Dermis blood vessel endothelial cell (primary cell): Measurements from ENCODE around the gene IRX4. TPM values are rescaled to one million over a fixed set of nuclear protein-coding genes. Genes with fewer than 3 reads are reported as not detected.

ENCODE experiments used
- DNase-seq: peaks from one replicate; pipeline ENCODE4 v3.0.0; 2010
- total RNA-seq: library from RNA; depleted of rRNA; stranded (reverse); fragments of >200 nt; gene quantifications from 2 replicates; pipeline ENCODE4 v1.2.3, GENCODE V29; 2014

IRX4 gene
- not detected in 2 replicates for total RNA-seq

GRCh38 chr5:1882337-1883119 lies at the start of gene IRX4:
TSS of gene IRX4 (minus strand) at chr5:1882925. CDS start at chr5:1882647, 278 bp downstream.
- DNase-seq, result peak; percentile 27

DNA sequence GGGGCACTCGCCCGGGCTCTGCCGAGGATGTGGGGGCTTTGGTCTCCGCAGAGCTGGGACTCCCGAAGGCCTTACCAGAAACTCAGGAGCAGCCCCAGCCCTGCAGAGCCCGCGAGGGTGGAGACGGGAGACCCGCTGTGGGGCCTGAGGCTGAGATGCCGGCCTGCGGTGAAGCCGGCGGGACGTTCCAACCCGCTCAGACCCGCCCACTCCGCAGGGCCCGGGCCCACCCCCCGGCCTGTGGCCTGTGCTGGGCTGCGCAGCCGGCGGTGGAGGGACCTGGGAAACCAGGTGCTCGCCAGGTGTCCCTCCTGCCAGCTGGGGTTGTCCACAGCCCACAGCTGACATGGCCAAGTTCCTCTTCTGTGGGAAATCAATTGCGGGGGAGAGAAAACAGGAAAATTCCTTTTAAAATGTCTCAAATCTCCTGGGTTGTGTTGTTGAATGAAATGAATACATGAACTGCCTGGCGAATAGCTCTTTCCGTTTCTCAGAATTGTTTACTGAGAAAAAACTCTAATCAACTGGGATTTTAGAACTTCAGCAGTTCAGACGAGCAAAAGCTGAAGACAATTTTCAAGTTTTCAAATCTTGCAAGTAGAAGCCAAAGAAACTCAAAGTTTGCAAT lies 49.0 kb upstream of the IRX4 start:
- DNase-seq, result no peak

DNA sequence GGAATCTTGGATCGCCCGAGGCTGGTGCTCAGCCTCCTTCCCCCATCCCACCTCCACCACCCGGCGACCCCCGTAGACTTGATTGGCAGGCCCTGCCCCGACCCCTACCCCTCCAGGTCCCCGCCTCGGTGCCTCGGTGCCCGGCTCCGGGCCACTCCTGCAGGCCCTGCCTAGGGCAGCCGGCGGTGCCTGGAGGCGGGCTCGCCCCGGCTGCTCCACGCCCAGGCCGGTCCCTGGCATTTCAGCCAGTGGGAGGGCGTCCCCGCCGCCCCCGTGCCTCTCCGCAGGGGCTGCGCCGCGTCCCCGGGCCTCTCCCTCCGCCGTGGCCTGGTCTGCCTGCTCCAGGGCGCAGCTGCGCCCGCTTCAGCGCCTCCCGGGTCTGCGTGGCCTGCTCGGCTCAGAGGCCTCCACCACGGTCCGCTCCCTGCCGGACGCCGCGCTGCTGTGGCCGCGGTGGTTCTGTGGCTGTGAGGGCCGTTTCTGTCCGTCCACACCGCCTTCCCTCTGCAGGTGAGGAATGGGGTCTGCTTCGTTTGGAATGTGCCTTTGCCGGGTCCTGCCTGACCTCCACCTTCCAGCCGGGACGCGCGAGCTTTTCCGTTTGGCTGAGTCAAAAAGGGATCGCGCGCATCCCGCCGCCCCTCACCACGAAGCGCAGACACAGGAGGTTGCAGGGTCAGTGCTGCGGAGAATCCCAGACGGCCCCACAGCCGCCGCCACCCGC lies 48.3 kb upstream of the IRX4 start:
- DNase-seq, result no peak

DNA sequence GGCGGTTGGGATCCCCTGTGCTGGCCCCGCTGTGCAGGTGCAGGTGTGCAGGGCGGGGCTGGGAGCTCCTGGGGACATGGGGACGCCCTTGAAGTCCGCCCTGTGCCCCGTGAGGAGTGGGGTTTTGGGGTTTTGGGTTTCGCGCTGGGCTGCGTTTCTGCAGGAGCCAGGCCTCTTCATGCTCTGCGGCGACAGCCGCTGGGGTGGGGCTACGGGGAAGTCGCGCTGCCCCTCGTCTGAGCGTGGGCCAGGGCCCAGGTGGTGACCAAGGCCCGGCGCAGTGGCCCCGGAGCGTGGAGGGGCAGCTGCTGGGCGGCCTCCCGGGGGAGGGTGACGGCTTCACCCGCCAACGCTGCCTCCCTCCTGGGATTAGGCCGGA lies 47.8 kb upstream of the IRX4 start:
- no peak for DNase-seq

DNA sequence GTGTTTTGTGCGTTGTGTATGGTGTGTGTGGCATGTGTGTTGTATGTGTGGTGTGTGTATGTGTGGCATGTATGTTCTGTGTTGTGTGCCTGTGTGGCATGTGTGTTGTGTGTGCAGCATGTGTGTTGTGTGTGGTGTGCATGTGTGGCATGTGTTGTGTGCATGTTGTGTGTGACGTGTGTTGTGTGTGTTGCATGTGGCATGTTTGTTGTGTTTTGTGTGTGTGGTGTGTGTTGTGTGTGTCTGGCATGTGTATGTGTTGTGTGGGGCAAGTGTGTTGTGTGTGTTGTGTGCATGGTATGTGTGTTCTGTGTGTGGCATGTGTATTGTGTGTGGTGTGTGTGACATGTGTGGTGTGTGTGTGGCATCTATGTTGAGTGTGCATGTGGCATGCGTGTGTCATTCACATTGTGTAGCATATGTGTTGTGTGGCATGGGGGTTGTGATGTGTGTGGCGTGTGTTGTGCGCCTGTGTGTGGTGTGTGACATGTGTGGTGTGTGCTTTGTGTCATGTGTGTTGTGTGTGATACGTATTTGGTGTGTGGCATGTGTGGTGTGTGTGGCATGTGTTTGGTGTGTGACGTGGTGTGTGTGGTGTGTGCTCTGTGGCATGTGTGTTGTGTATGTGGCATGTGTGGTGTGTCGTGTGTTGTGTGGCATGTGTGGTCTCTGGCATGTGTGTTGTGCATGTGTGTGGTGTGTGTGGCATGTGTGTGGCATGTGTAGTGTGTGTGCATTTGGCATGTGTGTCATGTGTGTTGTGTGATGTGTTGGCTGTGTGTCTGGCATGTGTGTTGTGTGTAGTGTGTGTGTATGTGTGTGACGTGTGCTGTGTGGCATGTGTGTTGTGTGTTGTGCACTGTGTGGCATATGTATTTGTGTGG lies 46.6 kb upstream of the IRX4 start:
- DNase-seq, result no peak

DNA sequence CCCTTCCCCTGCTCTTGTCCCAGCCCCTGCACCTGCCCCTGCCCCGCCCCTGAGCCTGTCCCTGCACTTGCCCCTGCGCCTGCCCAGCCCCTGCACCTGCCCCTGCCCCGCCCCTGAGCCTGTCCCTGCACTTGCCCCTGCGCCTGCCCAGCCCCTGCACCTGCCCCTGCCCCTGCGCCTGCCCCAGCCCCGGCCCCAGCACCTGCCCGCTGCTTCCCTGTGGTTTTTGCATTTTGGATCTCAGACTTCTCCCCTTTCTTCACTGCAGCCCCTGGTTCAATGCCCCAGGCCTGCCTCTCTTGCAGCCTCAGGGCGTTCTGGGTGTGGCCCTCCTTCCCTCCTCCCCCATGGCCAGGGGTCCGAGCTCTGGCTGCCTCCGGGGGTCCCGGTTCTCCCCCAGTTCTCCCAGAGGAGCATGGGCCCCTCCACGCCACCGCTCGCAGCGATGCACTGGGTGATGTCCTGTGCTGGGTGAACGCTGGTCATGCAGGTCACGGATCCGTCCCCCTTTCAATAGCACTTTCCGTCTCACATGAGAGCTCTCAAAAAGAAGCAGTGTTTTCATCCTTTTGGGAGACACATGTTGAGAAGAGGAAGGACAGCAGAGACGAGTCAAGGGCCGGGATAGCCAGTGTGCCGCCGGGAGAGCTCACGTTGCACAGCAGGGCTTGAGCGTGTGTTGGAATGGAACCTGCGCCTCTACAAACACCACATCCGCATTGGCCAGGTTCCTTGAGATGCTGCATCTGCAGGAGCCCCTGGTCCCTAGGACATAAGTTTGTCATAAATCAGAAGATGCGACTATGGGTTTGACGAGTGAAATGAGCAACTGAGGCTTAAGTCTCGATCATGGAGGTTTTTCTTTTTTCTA lies 44.0 kb upstream of the IRX4 start:
- no peak for DNase-seq

DNA sequence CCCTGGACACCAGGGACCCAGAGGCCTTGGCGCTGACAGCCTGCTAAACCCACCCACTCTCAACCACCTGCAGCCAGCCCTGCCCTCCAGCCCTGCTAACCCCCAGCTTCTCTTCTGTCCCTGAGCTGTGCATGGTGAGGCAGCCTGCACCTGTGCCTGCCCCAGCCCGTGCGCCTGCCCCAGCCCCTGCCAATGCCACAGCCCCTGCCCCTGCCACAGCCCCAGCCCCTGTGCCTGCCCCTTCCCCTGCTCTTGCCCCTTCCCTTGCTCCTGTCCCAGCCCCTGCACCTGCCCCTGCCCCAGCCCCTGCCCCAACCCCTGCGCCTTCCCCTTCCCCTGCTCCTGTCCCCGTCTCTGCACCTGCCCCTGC lies 43.3 kb upstream of the IRX4 start:
- DNase-seq, result no peak

- DNase-seq, result no peak
These were observed 42.7 kb upstream of the IRX4 start for GRCh38 chr5:1925111-1926070.

- DNase-seq, result no peak
These were observed 41.0 kb upstream of the IRX4 start for GRCh38 chr5:1923766-1924165.

- DNase-seq, result no peak
These were observed 40.6 kb upstream of the IRX4 start for GRCh38 chr5:1923341-1923740.

DNA sequence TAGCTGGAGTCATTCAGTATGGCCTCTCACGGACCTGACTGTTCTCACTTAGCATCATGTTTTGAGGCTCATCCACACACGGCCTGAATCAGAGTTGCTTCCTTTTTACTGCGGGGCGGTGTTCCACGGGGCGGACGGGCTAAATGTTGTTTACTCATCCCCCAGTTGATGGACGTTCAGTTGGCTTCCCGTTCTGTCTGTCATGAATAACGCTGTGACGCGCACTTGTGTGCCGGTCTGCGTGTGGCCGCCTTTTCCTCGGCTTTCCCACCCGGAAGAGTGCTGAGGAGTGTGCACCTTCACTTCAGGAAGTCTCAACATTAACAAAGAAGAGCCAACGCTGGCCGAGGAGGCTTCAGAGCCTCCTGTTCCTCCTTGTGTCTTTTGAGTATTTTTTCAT lies 39.0 kb upstream of the IRX4 start:
- no peak for DNase-seq

DNA sequence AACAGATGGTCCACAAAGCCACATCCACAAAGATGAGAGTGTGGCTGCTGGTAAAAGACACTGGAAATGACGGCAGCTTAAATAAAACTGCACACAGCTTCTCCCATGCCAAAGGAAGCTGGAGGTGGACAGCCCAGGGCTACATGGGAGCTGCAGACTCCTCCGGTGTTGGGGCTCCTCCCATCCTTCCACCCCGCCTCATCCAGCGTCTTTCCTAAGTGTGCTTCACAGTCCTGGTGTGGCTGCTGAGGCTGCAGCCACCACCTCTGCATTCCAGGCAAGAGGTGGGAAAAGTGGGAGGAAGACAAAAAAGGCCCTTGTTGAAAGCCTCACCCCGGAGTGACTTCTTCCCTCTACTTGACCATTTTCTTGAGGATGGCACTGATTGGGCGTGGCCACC lies 37.0 kb upstream of the IRX4 start:
- DNase-seq, result no peak

GRCh38 chr5:1919209-1919566 lies 36.5 kb upstream of the IRX4 start:
- DNase-seq, result no peak

GRCh38 chr5:1918488-1919208 lies 35.9 kb upstream of the IRX4 start:
- DNase-seq, result no peak

GRCh38 chr5:1917830-1918487 lies 35.2 kb upstream of the IRX4 start:
- DNase-seq, result no peak

GRCh38 chr5:1916041-1917001 lies 33.6 kb upstream of the IRX4 start:
- no peak for DNase-seq

- DNase-seq, result no peak
These were observed 32.6 kb upstream of the IRX4 start for GRCh38 chr5:1915316-1915715.

DNA sequence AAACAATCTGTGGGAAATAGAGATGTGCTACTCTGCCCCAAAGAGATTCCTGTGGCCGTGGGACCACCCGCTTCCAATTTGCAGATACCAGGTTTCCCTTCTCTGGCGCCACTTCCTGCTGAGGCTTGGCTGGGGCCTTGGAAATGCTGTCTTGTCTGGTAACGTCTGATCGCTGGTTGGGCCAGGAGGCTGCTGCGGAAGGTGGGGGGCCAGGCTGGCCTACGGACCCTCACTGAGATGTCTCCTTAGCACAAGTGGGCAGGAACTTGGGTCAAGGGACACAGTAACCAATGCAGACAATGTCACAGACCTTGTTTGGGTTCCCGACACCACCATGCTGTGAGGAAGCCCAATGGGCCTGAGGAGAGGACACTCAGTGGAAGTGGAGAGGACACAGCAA lies 31.7 kb upstream of the IRX4 start:
- DNase-seq, result no peak
